Measurements from ENCODE around the gene SETBP1. TPM values are rescaled to one million over a fixed set of nuclear protein-coding genes. Genes with fewer than 3 reads are reported as not detected.

Gene SETBP1
- total RNA-seq, 2 experiments from 2014 or later, result 0.74 to 1.4 TPM

DNA sequence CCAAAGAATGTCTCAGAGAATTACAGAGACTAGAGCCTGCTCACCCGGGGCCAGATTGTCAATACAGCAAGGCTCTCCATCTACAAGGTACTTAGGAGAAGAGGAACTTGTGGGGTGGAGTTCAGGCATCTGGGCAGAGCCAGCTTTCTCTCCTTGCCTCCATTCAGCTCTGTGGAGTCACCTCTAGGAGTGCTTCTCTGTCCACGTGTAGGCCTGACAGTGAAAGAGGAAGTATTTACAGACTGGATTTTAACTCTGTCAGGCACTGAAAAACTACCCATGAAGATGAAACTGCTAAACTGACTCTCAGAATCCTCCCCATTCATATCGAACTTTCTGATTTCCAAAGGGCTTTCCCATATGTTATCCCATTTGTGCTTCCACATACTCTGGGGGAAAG lies 315.6 kb downstream of the SETBP1 start:
- peaks cover 3% of the 10 kb centered on the region for H3K9me3 Mint-ChIP-seq

GRCh38 chr18:44997174-44997573 lies 316.5 kb downstream of the SETBP1 start:
- no peaks in the 10 kb centered on the region for H3K27me3 Mint-ChIP-seq (ENCODE audit: low read depth)
- no peak overlapping the region for H3K27ac Mint-ChIP-seq
- no peaks in the 10 kb centered on the region for H3K4me1 Mint-ChIP-seq (ENCODE audit: low read depth)
- H3K4me3 Mint-ChIP-seq, result no peak overlapping the region
- CTCF ChIA-PET, result no interaction called here
- H3K36me3 Mint-ChIP-seq (ENCODE audit: low read depth), result no peaks in the 10 kb centered on the region
- peaks cover 3% of the 10 kb centered on the region for H3K9me3 Mint-ChIP-seq
- intact Hi-C loops (cut with micrococcal nuclease), result no loop called here
- DNase-seq, result no peak

More for the DNA sequence above, 315.6 kb downstream of the SETBP1 start:
- intact Hi-C loops (cut with micrococcal nuclease), result no loop called here
- CTCF ChIA-PET, result no interaction called here
- Mint-ChIP-seq H3K4me1 (ENCODE audit: low read depth) (no peaks in the 10 kb centered on the region), H3K36me3 (ENCODE audit: low read depth) (no peaks in the 10 kb centered on the region), H3K27ac (no peak overlapping the region), H3K27me3 (ENCODE audit: low read depth) (no peaks in the 10 kb centered on the region), H3K4me3 (no peak overlapping the region)
- no peak for DNase-seq

DNA sequence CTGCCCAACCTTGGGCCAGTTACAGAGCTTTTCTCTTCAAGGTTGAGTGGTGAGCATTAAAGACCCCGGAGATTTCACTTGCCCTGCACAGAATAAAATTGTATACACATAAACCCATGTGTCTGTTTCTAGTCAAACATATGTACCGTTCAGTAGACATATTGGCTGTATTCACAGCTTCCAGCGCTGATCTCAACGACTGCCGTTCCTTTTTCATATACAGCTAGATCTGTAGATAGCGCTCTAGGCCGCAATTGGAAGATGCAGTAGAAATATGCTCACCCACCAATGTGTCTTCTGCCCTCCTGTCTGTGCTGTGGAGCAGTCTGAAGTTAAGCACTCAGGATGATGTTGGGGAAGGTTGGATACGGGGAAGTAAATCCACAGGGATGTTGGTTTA lies 317.7 kb downstream of the SETBP1 start:
- H3K4me3 Mint-ChIP-seq, result no peak overlapping the region
- no peak for DNase-seq
- H3K4me1 Mint-ChIP-seq (ENCODE audit: low read depth), result no peaks in the 10 kb centered on the region
- H3K36me3 Mint-ChIP-seq (ENCODE audit: low read depth), result no peaks in the 10 kb centered on the region
- H3K9me3 Mint-ChIP-seq, result peaks cover 3% of the 10 kb centered on the region
- H3K27me3 Mint-ChIP-seq (ENCODE audit: low read depth), result no peaks in the 10 kb centered on the region
- no peak overlapping the region for H3K27ac Mint-ChIP-seq
- intact Hi-C loops (cut with micrococcal nuclease), result no loop called here
- CTCF ChIA-PET, result interaction anchor here (1.3 kb wide), 1 partner anchor 8 kb away, joined by 3 read pairs; no protein-coding TSS in a partner anchor

DNA sequence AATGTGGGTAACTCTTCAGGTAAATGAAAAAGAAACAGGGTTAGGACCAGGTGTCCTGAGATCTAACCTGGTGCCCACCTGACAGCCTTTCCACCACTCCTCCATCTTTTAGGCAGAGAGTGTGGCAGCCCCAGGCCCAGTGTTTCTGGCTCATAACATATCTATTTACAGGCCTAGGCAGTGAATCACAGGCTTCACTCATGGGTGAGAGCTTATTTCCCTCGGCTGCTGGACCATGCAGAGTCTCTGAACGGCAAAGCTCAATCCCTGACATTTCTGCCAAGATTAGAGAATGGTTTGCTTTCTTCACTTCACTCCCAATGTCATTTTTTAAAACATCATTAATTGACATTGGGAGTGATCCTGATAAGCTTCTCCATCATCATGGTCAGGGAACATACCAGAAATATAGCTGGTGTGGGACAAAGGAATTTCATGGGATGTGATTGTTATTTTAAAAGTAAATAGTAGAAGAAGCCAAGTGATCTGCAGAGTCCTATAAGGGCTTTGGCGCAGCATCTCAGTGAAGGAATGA lies 323.9 kb downstream of the SETBP1 start:
- CTCF ChIA-PET, result no interaction called here
- Mint-ChIP-seq H3K27ac (no peak overlapping the region), H3K27me3 (ENCODE audit: low read depth) (no peaks in the 10 kb centered on the region), H3K4me3 (no peak overlapping the region), H3K9me3 (no peaks in the 10 kb centered on the region), H3K4me1 (ENCODE audit: low read depth) (peaks cover 9% of the 10 kb centered on the region), H3K36me3 (ENCODE audit: low read depth) (no peaks in the 10 kb centered on the region)
- intact Hi-C loops (cut with micrococcal nuclease), result no loop called here
- DNase-seq, result no peak

DNA sequence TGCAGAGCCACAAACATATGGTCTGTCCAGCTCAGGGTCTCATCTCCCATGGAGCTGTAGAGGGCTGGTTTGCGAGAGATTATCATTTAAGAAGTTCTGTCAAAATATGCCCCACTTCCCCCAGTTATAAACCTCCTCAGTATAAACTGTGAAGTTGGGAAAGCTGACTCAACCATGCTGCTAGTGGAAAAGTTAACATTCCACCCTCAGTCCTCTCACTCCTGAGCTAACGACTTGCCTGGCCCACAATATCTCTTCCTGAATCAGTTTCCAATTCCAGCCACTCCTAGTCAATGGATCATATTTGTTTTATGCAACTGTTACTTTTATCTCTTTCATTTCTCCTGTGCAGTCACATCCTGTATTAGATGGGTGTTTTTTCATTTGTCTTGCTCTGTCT lies 326.2 kb downstream of the SETBP1 start:
- CTCF ChIA-PET, result interaction anchor here (0.8 kb wide), 1 partner anchor 9 kb away, joined by 3 read pairs; no protein-coding TSS in a partner anchor
- no peaks in the 10 kb centered on the region for H3K27me3 Mint-ChIP-seq (ENCODE audit: low read depth)
- peaks cover 11% of the 10 kb centered on the region for H3K4me1 Mint-ChIP-seq (ENCODE audit: low read depth)
- H3K27ac Mint-ChIP-seq, result no peak overlapping the region
- no peaks in the 10 kb centered on the region for H3K9me3 Mint-ChIP-seq
- H3K4me3 Mint-ChIP-seq, result no peak overlapping the region
- H3K36me3 Mint-ChIP-seq (ENCODE audit: low read depth), result no peaks in the 10 kb centered on the region
- DNase-seq, result no peak
- intact Hi-C loops (cut with micrococcal nuclease), result no loop called here

DNA sequence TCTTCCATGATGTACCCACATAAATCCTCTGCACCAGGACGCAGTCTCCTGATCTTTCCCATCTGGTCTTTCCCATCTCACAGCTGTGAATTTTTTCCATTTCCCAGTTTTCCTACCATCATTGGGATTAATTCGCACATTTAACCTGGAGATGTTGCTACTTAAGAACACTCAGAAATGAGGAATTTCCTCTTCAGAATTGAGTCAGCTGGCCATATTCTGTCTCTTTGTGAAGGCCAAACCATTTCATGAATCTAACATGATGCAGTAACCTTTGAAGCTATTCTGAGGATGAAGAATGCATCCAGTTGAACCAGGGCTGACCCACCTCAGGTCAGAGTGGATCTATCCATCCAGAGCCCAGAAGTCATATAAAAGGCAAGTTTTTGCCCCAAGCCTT lies 326.8 kb downstream of the SETBP1 start:
- no peak overlapping the region for H3K4me3 Mint-ChIP-seq
- intact Hi-C loops (cut with micrococcal nuclease), result no loop called here
- no peaks in the 10 kb centered on the region for H3K27me3 Mint-ChIP-seq (ENCODE audit: low read depth)
- H3K27ac Mint-ChIP-seq, result no peak overlapping the region
- no peaks in the 10 kb centered on the region for H3K36me3 Mint-ChIP-seq (ENCODE audit: low read depth)
- DNase-seq, result no peak
- CTCF ChIA-PET, result no interaction called here
- H3K4me1 Mint-ChIP-seq (ENCODE audit: low read depth), result peaks cover 11% of the 10 kb centered on the region
- H3K9me3 Mint-ChIP-seq, result no peaks in the 10 kb centered on the region

DNA sequence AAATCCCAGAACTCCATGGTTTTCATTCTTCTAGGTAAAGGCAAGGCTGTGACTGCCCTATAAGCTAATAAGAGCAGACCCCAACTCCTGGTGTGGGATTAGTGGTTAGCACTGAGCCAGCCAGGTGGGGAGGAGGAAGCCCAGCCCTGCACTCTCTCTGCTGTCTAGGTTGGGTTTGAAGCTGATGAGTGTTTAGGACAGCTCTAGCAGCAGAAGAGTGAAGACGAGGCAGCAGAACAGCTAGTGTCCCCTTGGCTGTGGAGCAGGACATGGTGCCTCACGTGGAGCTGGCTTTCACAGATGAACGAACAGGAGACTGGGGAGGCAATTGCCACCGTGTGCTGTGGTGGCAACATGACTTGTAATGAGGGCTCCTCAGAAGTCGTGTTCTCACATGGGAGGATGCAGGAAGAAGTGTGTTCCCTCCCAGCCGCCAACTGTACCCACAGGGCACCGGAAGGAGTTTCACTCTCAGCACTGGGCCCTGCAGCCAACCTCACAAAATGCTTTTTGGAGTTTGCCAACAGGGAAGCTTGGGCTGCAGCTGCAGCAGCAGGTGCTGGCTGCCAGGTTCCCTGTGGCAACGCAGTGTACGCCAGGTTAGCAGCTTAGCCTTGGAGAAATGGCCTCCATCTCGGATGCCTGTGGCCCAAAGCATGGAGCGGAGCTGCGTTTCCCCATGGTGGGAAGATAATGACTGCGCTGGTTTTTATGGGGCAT lies 328.2 kb downstream of the SETBP1 start:
- Mint-ChIP-seq H3K4me1 (ENCODE audit: low read depth) (peaks cover 11% of the 10 kb centered on the region), H3K4me3 (no peak overlapping the region), H3K27ac (no peak overlapping the region), H3K9me3 (no peaks in the 10 kb centered on the region), H3K36me3 (ENCODE audit: low read depth) (no peaks in the 10 kb centered on the region), H3K27me3 (ENCODE audit: low read depth) (no peaks in the 10 kb centered on the region)
- no peak for DNase-seq
- intact Hi-C loops (cut with micrococcal nuclease), result no loop called here
- CTCF ChIA-PET, result no interaction called here

- no peak for DNase-seq
- intact Hi-C loops (cut with micrococcal nuclease), result no loop called here
- no peaks in the 10 kb centered on the region for H3K9me3 Mint-ChIP-seq
- H3K36me3 Mint-ChIP-seq (ENCODE audit: low read depth), result no peaks in the 10 kb centered on the region
- no peak overlapping the region for H3K27ac Mint-ChIP-seq
- peaks cover 11% of the 10 kb centered on the region for H3K4me1 Mint-ChIP-seq (ENCODE audit: low read depth)
- CTCF ChIA-PET, result no interaction called here
- no peaks in the 10 kb centered on the region for H3K27me3 Mint-ChIP-seq (ENCODE audit: low read depth)
- H3K4me3 Mint-ChIP-seq, result no peak overlapping the region
Observed at GRCh38 chr18:45009756-45010155, 329.1 kb downstream of the SETBP1 start.

DNA sequence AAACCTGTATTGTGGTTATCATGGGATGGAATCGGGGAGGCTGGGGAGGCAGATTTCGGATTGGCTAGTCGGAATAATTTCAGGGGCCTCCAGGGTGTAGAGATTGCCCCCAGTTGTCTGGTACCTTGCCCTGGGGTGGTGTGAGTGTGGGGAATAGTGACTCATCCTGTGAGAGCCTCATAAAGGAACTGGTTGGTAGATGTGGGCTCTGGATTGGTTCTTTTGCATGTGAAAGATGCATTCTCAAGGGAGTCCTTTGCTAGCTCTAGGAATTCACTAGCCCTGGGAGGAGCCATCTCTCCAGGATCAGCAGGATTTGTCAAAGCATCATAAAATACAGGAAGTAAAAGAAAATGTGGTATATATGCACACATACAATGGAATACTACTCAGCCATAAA lies 331.6 kb downstream of the SETBP1 start:
- intact Hi-C loops (cut with micrococcal nuclease), result no loop called here
- Mint-ChIP-seq H3K36me3 (ENCODE audit: low read depth) (no peaks in the 10 kb centered on the region), H3K27me3 (ENCODE audit: low read depth) (no peaks in the 10 kb centered on the region), H3K4me1 (ENCODE audit: low read depth) (peaks cover 11% of the 10 kb centered on the region), H3K9me3 (no peaks in the 10 kb centered on the region), H3K4me3 (no peak overlapping the region), H3K27ac (no peak overlapping the region)
- CTCF ChIA-PET, result no interaction called here
- no peak for DNase-seq

- peaks cover 2% of the 10 kb centered on the region for H3K27me3 Mint-ChIP-seq (ENCODE audit: low read depth)
- no peak overlapping the region for H3K27ac Mint-ChIP-seq
- no peak overlapping the region for H3K4me3 Mint-ChIP-seq
- CTCF ChIA-PET, result no interaction called here
- intact Hi-C loops (cut with micrococcal nuclease), result no loop called here
- no peaks in the 10 kb centered on the region for H3K9me3 Mint-ChIP-seq
- peaks cover 7% of the 10 kb centered on the region for H3K4me1 Mint-ChIP-seq (ENCODE audit: low read depth)
- H3K36me3 Mint-ChIP-seq (ENCODE audit: low read depth), result no peaks in the 10 kb centered on the region
- no peak for DNase-seq
Observed at GRCh38 chr18:45014047-45014501, 333.4 kb downstream of the SETBP1 start.

DNA sequence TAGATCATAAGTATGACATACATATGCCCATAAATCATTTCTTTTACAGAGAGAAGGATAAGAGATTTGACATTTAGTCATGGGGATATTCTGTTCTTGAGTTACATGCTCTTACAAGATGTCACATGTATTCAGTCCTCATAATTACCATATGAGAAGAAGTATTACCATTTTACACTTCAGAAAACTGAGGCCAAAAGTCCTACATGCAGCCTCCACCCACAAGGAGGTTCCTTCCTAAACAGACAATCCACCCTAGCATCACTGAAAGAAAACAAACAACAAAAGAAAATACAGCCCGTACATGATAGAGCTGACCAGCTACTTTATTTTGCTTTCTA lies 335.1 kb downstream of the SETBP1 start:
- H3K4me3 Mint-ChIP-seq, result no peak overlapping the region
- no peak overlapping the region for H3K27ac Mint-ChIP-seq
- H3K36me3 Mint-ChIP-seq (ENCODE audit: low read depth), result no peaks in the 10 kb centered on the region
- no peaks in the 10 kb centered on the region for H3K9me3 Mint-ChIP-seq
- no peaks in the 10 kb centered on the region for H3K4me1 Mint-ChIP-seq (ENCODE audit: low read depth)
- H3K27me3 Mint-ChIP-seq (ENCODE audit: low read depth), result peaks cover 2% of the 10 kb centered on the region
- CTCF ChIA-PET, result no interaction called here
- DNase-seq, result no peak
- intact Hi-C loops (cut with micrococcal nuclease), result no loop called here

DNA sequence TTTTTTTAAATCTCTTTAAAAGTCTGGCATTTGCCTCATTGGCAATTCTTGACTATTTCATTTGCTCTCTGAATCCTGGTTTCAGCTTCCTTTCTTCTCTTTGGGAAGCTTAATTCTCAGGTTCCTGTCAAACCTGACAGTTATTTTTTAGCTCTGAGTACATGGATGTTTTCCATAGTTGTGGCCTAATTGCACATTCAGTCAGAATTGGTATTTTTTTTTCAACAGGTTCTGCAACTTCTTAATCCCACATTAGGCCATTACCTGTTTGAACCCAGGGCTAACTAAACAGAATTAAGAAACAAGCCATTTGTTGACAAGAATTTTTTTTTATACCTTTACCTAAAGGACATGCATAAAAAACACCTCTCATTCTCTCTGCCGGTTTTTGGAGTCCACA lies 338.8 kb downstream of the SETBP1 start:
- no peak for DNase-seq
- no peaks in the 10 kb centered on the region for H3K4me1 Mint-ChIP-seq (ENCODE audit: low read depth)
- no peaks in the 10 kb centered on the region for H3K9me3 Mint-ChIP-seq
- peaks cover 2% of the 10 kb centered on the region for H3K27me3 Mint-ChIP-seq (ENCODE audit: low read depth)
- CTCF ChIA-PET, result no interaction called here
- intact Hi-C loops (cut with micrococcal nuclease), result no loop called here
- no peak overlapping the region for H3K27ac Mint-ChIP-seq
- no peak overlapping the region for H3K4me3 Mint-ChIP-seq
- H3K36me3 Mint-ChIP-seq (ENCODE audit: low read depth), result no peaks in the 10 kb centered on the region

DNA sequence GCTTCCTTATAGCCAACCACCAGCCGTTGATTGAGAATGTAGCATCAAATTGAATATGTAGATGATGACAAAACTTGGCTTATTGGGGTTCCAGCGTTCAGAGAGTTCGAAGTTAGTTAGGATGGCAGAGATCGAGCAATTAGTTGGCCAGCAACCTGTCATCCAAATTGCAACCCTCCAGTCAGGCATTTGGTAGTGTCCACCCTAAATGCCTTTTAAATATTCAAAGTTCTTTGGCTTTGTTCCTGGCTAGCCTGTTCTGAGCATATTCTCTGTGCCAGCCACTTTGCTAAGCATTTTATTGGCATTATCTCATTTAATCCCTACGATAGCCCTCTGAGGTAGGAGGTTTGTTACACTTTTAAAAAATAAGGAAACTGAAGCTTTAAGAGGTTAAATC lies 342.8 kb downstream of the SETBP1 start:
- no peak for DNase-seq
- Mint-ChIP-seq H3K4me1 (ENCODE audit: low read depth) (no peaks in the 10 kb centered on the region), H3K9me3 (no peaks in the 10 kb centered on the region), H3K27me3 (ENCODE audit: low read depth) (peaks cover 2% of the 10 kb centered on the region), H3K27ac (no peak overlapping the region), H3K36me3 (ENCODE audit: low read depth) (no peaks in the 10 kb centered on the region), H3K4me3 (no peak overlapping the region)
- intact Hi-C loops (cut with micrococcal nuclease), result no loop called here
- CTCF ChIA-PET, result no interaction called here

Data from activated naive CD4-positive, alpha-beta T cell treated with anti-CD3 and anti-CD28 coated beads for 36 hours (primary cell).